Measurements from ENCODE around the gene CPT1A.

- no peak for TF ChIP-seq CTCF (IDR thresholded peaks at IDR 0.05)
- no peak for TF ChIP-seq POLR2A (IDR thresholded peaks at IDR 0.05)
- TF ChIP-seq POLR2AphosphoS5 (IDR thresholded peaks at IDR 0.05), result no peak
- no peak for TF ChIP-seq EP300 (IDR thresholded peaks at IDR 0.05)
These were observed 79.9 kb downstream of the CPT1A start for GRCh38 chr11:68761801-68762200.

All from sigmoid colon (tissue), 4 donors.